ENCODE results near the gene MTCP1. TPM values are rescaled to one million over a fixed set of nuclear protein-coding genes. Genes with fewer than 3 reads are reported as not detected.

Gene MTCP1
- total RNA-seq, 4 donors from 2014 or later: 1.0 to 1.6 (median 1.3) TPM

- no peak for DNase-seq (ENCODE audit: low spot score in 2 of 2)
- H3K4me3 ChIP-seq (ENCODE audit: low read depth, poor library complexity, severe bottlenecking): no peak overlapping the region
- intact Hi-C loops (cut with DNase I; ENCODE audit: low total_unique reads): no loop called here
- TF ChIP-seq POLR2A (IDR thresholded peaks at IDR 0.05): no peak
- no peak for TF ChIP-seq CTCF (IDR thresholded peaks at IDR 0.05)
- WGBS, 2 donors: 0 to 35% methylated on average over 16 of the region's 16 CpGs
Measured at GRCh38 chrX:155026420-155026726, 44.6 kb downstream of the MTCP1 start.

- intact Hi-C loops (cut with DNase I; ENCODE audit: low total_unique reads): no loop called here
- DNase-seq (ENCODE audit: low spot score in 2 of 2): no peak
- 76 to 81% methylated on average over 6 of the region's 6 CpGs for WGBS, 2 donors
- H3K4me3 ChIP-seq (ENCODE audit: low read depth, poor library complexity, severe bottlenecking): no peak overlapping the region
- TF ChIP-seq POLR2A (IDR thresholded peaks at IDR 0.05) (no peak), CTCF (IDR thresholded peaks at IDR 0.05) (no peak)
Measured at GRCh38 chrX:155023907-155024833, 46.8 kb downstream of the MTCP1 start.

- intact Hi-C loops (cut with DNase I; ENCODE audit: low total_unique reads): no loop called here
- TF ChIP-seq CTCF (IDR thresholded peaks at IDR 0.05): no peak
- TF ChIP-seq POLR2A (IDR thresholded peaks at IDR 0.05): no peak
- DNase-seq (ENCODE audit: low spot score in 2 of 2): no peak
- no peak within 1 kb of the TSS for H3K4me3 ChIP-seq (ENCODE audit: low read depth, poor library complexity, severe bottlenecking)
- 9 to 29% methylated on average over 1 of the region's 1 CpG for WGBS, 2 donors
Measured at GRCh38 chrX:155022585-155022984, 48.4 kb downstream of the MTCP1 start, which contains the start of gene F8. TSS of gene F8 (minus strand) at chrX:155022723. CDS start at chrX:155022552, 171 bp downstream.

- intact Hi-C loops (cut with DNase I; ENCODE audit: low total_unique reads): no loop called here
- no peak for DNase-seq (ENCODE audit: low spot score in 2 of 2)
- TF ChIP-seq CTCF (IDR thresholded peaks at IDR 0.05) (no peak), POLR2A (IDR thresholded peaks at IDR 0.05) (no peak)
- WGBS, 2 donors: 82 to 100% methylated on average over 3 of the region's 3 CpGs
- H3K4me3 ChIP-seq (ENCODE audit: low read depth, poor library complexity, severe bottlenecking): no peak overlapping the region
Measured at GRCh38 chrX:155020591-155020990, 50.3 kb downstream of the MTCP1 start.

Other genes with a start within 250 kb of the MTCP1 start
- not detected for gene SMIM9, start 236.5 kb downstream of the MTCP1 start, total RNA-seq
- 1 to 10 TPM; 3.8 to 9.4 (median 5.9) TPM for gene F8A1, start 184.8 kb downstream of the MTCP1 start, total RNA-seq
- gene F8, start 48.4 kb downstream of the MTCP1 start, total RNA-seq: 1 to 10 TPM; 2.0 to 7.3 (median 7.0) TPM
- 10 to 100 TPM; 21.1 to 35.8 (median 27.3) TPM for gene FUNDC2, start 44.3 kb downstream of the MTCP1 start, total RNA-seq
- gene CMC4, start within 50 bp of the MTCP1 start, total RNA-seq: 10 to 100 TPM; 17.8 to 22.2 (median 18.5) TPM
- gene BRCC3, start 372 bp upstream of the MTCP1 start, total RNA-seq: 10 to 100 TPM in 3 of 4 donors, 1 to 10 TPM in 1; 8.2 to 14.1 (median 11.6) TPM
- 10 to 100 TPM; 11.1 to 21.8 (median 17.9) TPM for gene VBP1, start 145.3 kb upstream of the MTCP1 start, total RNA-seq
- under 1 TPM; 0.08 to 0.23 (median 0.15) TPM for gene RAB39B, start 193.4 kb upstream of the MTCP1 start, total RNA-seq